Heart right ventricle (tissue), 16 donors: ENCODE data around the gene MICALL2. TPM values are rescaled to one million over a fixed set of nuclear protein-coding genes. Genes with fewer than 3 reads are reported as not detected.

Source experiments
- ATAC-seq, 8 donors: fragments of 200-7000 bp; cut with Tn5 transposase; one replicate each; pipeline ENCODE4 v1.9.1; 2020; ENCODE audit warnings: mild to moderate bottlenecking in 8 of 8, moderate library complexity in 8 of 8, moderate number of reproducible peaks in 1 of 8
- DNase-seq, 2 donors: peaks; one replicate each; pipeline ENCODE4 v3.0.0-alpha.2; 2020
- H3K27ac ChIP-seq, 10 donors: fragments of 200-600 bp; sonication (generic) in 2 of 10; one replicate each; pipeline versions ENCODE4 v1.5.0 to v1.8.0; 2020 to 2022; ENCODE audit warnings: mild to moderate bottlenecking in 3 of 10
- H3K27me3 ChIP-seq, 7 donors: fragments of 200-600 bp; one replicate each; pipeline ENCODE4 v1.8.0; 2021 to 2022; ENCODE audit warnings: mild to moderate bottlenecking in 2 of 7
- H3K36me3 ChIP-seq, 9 donors: fragments of 200-600 bp; sonication (generic) in 1 of 9; one replicate each; pipeline versions ENCODE4 v1.5.0 to v1.8.0; 2020 to 2022; ENCODE audit warnings: mild to moderate bottlenecking in 2 of 9
- H3K4me1 ChIP-seq, 9 donors: fragments of 200-600 bp; sonication (generic) in 1 of 9; one replicate each; pipeline versions ENCODE4 v1.5.0 to v1.8.0; 2020 to 2022; ENCODE audit warnings: mild to moderate bottlenecking in 4 of 9
- H3K4me3 ChIP-seq, 10 donors: fragments of 200-600 bp; sonication (generic) in 2 of 10; one replicate each; pipeline versions ENCODE4 v1.5.0 to v1.8.0; 2020 to 2022; ENCODE audit warnings: mild to moderate bottlenecking in 7 of 10, moderate library complexity in 2 of 10
- H3K9me3 ChIP-seq, 11 donors: fragments of 200-600 bp in 10 of 11; sonication (generic) in 2 of 11; one replicate each; pipeline versions ENCODE4 v1.5.0 to v1.8.0; 2013 to 2022; ENCODE audit warnings: mild to moderate bottlenecking in 2 of 11, control low read depth in 1 of 11, moderate library complexity in 1 of 11
- WGBS, 2 donors: extraction: QIAGEN DNeasy Blood & Tissue Kit; methylation state at CpG; one replicate each; pipeline ENCODE4 v1.1.7; 2013; ENCODE audit warnings: inconsistent platforms in 1 of 2; 5-methylcytosine and 5-hydroxymethylcytosine counted together
- intact Hi-C, 10 donors: fragments of 100-400 bp; cut with DNase I; formaldehyde crosslinking; loops; one replicate each; pipeline versions ENCODE4 v1.11.1 to v1.14.2; 2022
- long read RNA-seq, 3 donors: library from polyadenylated mRNA; unstranded; transcript quantifications; one replicate each; pipeline ENCODE4 v2.0.0, GENCODE V29; 2020 to 2021
- polyA plus RNA-seq, 2 donors: library from polyadenylated mRNA; stranded (reverse); fragments of 200-250 nt; gene quantifications; one replicate each; pipeline ENCODE4 v1.2.3, GENCODE V29; 2013
- total RNA-seq, 10 donors: library from RNA; stranded (reverse); fragmentation: NEBNext Ultra II Directional in 3 of 10; extraction: Animal tissue kit (Norgen Biotek cat#: 25700) in 3 of 10; gene quantifications; one replicate each; pipeline versions ENCODE4 v1.2.1 to v1.2.4, GENCODE V29; 2021 to 2023
- TF ChIP-seq, protein P1 (sequence below), 9 donors: fragments of 200-600 bp; sonication (generic) in 2 of 9; IDR thresholded peaks; one replicate each; pipeline versions ENCODE4 v1.5.0 to v1.8.0; 2021 to 2022; ENCODE audit warnings: antibody characterized with exemption in 9 of 9, mild to moderate bottlenecking in 5 of 9, moderate library complexity in 1 of 9
- donor health status: Arrhythmogenic right ventricular cardiomyopathy.
- donor health status: ischemic (EF 13 %, LVEDD 7.1; RV severe dilation, severe dysfunction).
- donor health status: healthy with polysubstance abuse.
- donor health status: DM: no; HTN: yes; CAD: no.
- donor health status: DM: no; HTN: no; CAD: no.
- donor health status: ischemic (EF 25% LVEDD 6.9; RV normal size, moderate dysfunction).
- donor health status: ischemic (EF 25% LVEDD 5.7; RV mildly dilated, moderate dysfunction).
- donor health status: healthy.
- donor health status: DM: yes; HTN: yes; CAD: no.
- donor health status: Ischemic cardiomyopathy.
- donor health status: ischemic (EF 35%, LVEDD 5.7; RV mildly dilated, moderate dysfunction).
- donor health status: nonischemic (EF 11% LVEDD 7.7; RV severe dilation, severe dysfunction).
- donor health status: DM: yes; HTN: yes; CAD: no.
- donor health status: PGD.
- donor health status: ischemic (EF 29% LVEDD 5.4; RV normal size, mild dysfunction).
- donor health status: nonischemic (EF 23%, LVEDD 6.1; RV moderate dilation, normal function).

The MICALL2 gene
- total RNA-seq (10 to 100 TPM in 2 of 10 donors, 1 to 10 TPM in 8; 4.6 to 14.9 (median 7.5) TPM), polyA plus RNA-seq (10 to 100 TPM; 18.9 to 38.3 TPM)
- long read RNA-seq, donor 1, partial matches to known transcripts, result 3 of 13 reads
- long read RNA-seq, donor 1, other reads (novel, unspliced or antisense), result 8 of 13 reads
- long read RNA-seq, donor 2, partial matches to known transcripts, result 2 of 14 reads
- long read RNA-seq, donor 2, other reads (novel, unspliced or antisense), result 9 of 14 reads
- long read RNA-seq, donor 3, partial matches to known transcripts, result 12 of 20 reads
- long read RNA-seq, donor 3, other reads (novel, unspliced or antisense), result 5 of 20 reads

DNA sequence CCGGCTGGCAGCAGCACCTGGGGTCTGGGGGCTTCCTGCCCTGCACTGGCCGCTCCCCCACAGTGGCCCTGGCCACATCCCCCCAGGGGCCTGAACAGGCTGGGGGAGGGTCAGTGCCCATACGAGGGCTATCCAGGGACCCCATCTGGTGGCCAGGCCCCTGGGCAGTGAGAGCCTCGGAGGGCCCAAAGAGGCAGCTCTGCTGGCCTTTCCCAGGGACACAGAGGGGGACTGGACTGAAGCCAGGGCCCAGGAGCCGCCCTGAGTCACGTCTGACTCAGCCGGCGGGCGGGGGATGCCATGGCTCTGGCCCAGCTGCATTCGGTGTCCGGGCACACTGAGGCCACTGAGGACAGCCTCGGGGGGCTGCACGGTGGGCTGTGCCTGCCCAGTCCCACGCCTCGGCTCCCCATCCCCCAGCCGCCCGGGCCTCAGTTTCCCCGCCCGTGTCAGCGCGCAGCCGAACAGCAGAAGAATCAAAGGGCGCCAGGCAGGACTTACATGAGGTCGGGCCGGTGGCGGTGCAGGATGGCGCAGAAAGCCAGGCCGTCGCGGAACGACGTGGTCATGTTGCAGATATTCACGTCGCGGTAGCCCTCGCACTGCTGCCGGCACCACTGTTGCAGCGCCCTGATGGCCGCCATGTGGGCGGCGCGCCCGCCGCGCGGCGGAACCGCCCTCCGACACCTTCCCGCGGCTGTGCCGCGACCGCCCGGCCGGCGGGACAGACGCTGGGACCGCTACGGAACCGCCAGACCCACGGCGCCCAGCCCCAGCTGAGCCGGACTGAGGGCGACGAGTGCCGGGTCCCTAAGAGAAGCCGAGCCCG, at the start of gene MICALL2:
Gene MICALL2, minus strand, starts transcription at position 788 of the 829 bp plus-strand sequence. Its CDS starts 144 bp downstream, at position 644.
- intact Hi-C loops, result no loop called here
- Histone ChIP-seq H3K4me3 (peak within 1 kb of the TSS; percentile 68 to 95 (median 82)), H3K4me1 (peaks cover 28 to 83% (median 73%) of the 10 kb centered on the region in 9 donors), H3K36me3 (no peaks in the 10 kb centered on the region), H3K27ac (peak within 1 kb of the TSS; percentile 53 to 92 (median 86)), H3K27me3 (no peaks in the 10 kb centered on the region), H3K9me3 (no peaks in the 10 kb centered on the region)
- DNase-seq (peak; percentile 74 to 83), ATAC-seq (peak in 6 of 8 donors; percentile 0 to 58 (median 22))
- TF ChIP-seq, protein P1, sequence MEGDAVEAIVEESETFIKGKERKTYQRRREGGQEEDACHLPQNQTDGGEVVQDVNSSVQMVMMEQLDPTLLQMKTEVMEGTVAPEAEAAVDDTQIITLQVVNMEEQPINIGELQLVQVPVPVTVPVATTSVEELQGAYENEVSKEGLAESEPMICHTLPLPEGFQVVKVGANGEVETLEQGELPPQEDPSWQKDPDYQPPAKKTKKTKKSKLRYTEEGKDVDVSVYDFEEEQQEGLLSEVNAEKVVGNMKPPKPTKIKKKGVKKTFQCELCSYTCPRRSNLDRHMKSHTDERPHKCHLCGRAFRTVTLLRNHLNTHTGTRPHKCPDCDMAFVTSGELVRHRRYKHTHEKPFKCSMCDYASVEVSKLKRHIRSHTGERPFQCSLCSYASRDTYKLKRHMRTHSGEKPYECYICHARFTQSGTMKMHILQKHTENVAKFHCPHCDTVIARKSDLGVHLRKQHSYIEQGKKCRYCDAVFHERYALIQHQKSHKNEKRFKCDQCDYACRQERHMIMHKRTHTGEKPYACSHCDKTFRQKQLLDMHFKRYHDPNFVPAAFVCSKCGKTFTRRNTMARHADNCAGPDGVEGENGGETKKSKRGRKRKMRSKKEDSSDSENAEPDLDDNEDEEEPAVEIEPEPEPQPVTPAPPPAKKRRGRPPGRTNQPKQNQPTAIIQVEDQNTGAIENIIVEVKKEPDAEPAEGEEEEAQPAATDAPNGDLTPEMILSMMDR (IDR thresholded peaks at IDR 0.05), result no peak
- 1 to 3% methylated on average over 46 to 69 of the region's 69 CpGs for WGBS, 2 donors

DNA sequence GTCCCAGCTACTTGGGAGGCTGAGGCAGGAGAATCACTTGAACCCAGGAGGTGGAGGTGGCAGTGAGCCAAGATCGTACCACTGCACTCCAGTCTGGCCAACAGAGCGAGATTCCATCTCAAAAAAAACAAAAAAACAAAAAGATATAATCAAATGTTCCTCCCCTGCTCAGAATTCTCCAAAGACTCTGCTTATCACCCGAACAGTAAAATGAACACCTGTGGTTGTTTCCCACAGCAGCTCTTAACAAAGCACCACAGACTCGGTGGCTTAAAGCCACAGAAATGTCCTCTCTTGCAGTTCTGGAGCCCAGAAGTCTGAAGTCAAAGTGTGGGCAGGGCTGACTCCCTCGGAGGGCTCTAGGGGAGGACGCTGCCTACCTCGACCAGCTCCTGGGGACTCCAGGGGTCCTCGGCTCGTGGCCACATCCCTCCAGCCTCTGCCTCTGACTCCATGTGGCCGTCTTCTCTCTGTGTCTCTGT, 49.0 kb upstream of the MICALL2 start:
- no peak for ATAC-seq
- Histone ChIP-seq H3K9me3 (no peaks in the 10 kb centered on the region), H3K27ac (no peak overlapping the region), H3K27me3 (no peaks in the 10 kb centered on the region), H3K36me3 (no peaks in the 10 kb centered on the region), H3K4me3 (no peak overlapping the region), H3K4me1 (peaks cover 5 to 31% (median 20%) of the 10 kb centered on the region in 9 donors)
- no peak for DNase-seq
- TF ChIP-seq, protein P1 (IDR thresholded peaks at IDR 0.05), result no peak
- WGBS, 2 donors, result 75% methylated on average over 10 of the region's 10 CpGs
- intact Hi-C loops, result loop anchor here in 8 of 10 donors (5.0 to 10.0 kb wide), 2 partner anchors 46 to 49 kb away; partner anchors contain the start of gene TMEM184A (in 8 of the 8)

DNA sequence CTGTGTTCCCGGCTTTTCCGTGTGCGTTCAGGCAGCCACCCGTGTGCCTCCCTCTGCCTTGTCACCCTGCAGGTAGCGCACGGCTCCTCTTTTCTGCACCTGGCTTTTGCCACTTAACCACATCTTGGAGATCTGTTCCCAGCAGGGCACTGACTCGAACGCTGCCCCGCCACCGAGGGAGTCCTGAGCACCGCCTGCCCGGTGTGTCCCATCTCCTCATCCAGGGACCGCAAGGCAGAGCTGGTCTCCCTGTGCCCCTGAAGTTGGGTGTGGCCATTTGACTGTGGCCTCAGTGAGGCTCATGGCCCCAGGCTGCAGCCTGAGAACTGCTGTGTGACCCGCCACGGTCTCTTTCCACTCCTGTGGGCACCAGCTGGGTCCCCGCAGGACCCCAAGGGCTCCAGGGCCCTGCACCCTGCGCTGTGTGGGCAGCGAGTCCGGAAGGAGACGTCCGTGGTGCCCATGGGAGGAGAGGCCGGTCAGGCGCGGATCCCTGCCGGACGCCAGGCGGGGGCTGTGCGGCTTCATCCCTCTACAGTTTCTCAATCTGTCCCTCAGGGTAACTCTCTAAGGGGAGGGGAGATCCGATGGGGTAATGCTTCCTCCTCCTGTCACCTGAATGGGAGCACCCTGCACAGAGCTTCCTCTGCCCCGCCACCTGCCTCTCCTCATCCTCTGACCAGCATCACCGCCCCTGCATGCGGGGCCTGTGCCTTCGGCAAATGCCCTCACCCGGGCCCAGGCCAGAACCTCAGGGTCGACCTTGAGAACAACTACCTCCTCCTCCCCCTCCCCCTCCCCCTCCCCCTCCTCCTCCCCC, 46.7 kb upstream of the MICALL2 start:
- 79 to 86% methylated on average over 35 of the region's 35 CpGs for WGBS, 2 donors
- Histone ChIP-seq H3K4me3 (peak overlapping the region in 1 of 10 donors; percentile 26), H3K36me3 (peaks cover 0 to 22% (median 8%) of the 10 kb centered on the region in 9 donors), H3K9me3 (no peaks in the 10 kb centered on the region), H3K27ac (peak overlapping the region in 3 of 10 donors; percentile 10 to 66 (median 41)), H3K4me1 (peaks cover 12 to 36% (median 29%) of the 10 kb centered on the region in 9 donors), H3K27me3 (no peaks in the 10 kb centered on the region)
- no peak for ATAC-seq
- intact Hi-C loops, result loop anchor here in 8 of 10 donors (2.0 to 10.0 kb wide), 3 partner anchors 31 to 51 kb away; partner anchors contain the start of gene TMEM184A (in 8 of the 8)
- TF ChIP-seq, protein P1 (IDR thresholded peaks at IDR 0.05), result no peak
- no peak for DNase-seq
